Vagina (tissue), 2 donors: ENCODE measurements around the gene TP53RK. TPM values are rescaled to one million over a fixed set of nuclear protein-coding genes. Genes with fewer than 3 reads are reported as not detected.

Experiments used
- DNase-seq, 2 donors: peaks; one replicate each; pipeline ENCODE4 v3.0.0-alpha.2; 2017; ENCODE audit errors: extremely low spot score in 2 of 2
- H3K27ac ChIP-seq: fragments of 200-600 bp; sonication (generic); one replicate; pipeline ENCODE4 v1.5.1; 2019
- H3K27me3 ChIP-seq: fragments of 200-600 bp; sonication (generic); one replicate; pipeline ENCODE4 v1.5.1; 2019
- H3K36me3 ChIP-seq, 2 donors: fragments of 200-600 bp; sonication (generic); one replicate each; pipeline ENCODE4 v1.5.1; 2017 to 2019
- H3K4me1 ChIP-seq: fragments of 200-600 bp; sonication (generic); one replicate; pipeline ENCODE4 v1.5.1; 2019
- H3K4me3 ChIP-seq, 2 donors: fragments of 200-600 bp; sonication (generic); 1 replicate in 1 of 2; 2 replicates in 1 of 2; pipeline ENCODE4 v1.5.1; 2016 to 2019
- H3K9me3 ChIP-seq: fragments of 200-600 bp; sonication (generic); one replicate; pipeline ENCODE4 v1.5.1; 2019
- POLR2A ChIP-seq, 2 donors: fragments of 450-650 bp; IDR thresholded peaks; one replicate each; pipeline ENCODE4 v1.6.1; 2017; ENCODE audit warnings: antibody characterized with exemption in 2 of 2, mild to moderate bottlenecking in 2 of 2, moderate library complexity in 2 of 2
- POLR2AphosphoS5 ChIP-seq, 2 donors: sonication (generic); formaldehyde crosslinking; IDR thresholded peaks; one replicate each; pipeline ENCODE4 v1.9.0; 2017; ENCODE audit warnings: antibody characterized with exemption in 2 of 2, mild to moderate bottlenecking in 2 of 2, low read depth in 1 of 2; ENCODE audit not compliant: insufficient read depth in 1 of 2
- intact Hi-C: fragments of 100-400 bp; cut with DNase I; formaldehyde crosslinking; loops from one replicate; pipeline ENCODE4 v1.15.1; 2023
- total RNA-seq: library from RNA; depleted of rRNA; stranded (reverse); fragments of >200 nt; gene quantifications from one replicate; pipeline ENCODE4 v1.2.3, GENCODE V29; 2016
- TF ChIP-seq, protein P1 (sequence below), 3 experiments: fragments of 450-650 bp in 2 of 3; fragments of 200-600 bp in 1 of 3; sonication (generic) in 1 of 3; IDR thresholded peaks; one replicate each; pipeline ENCODE4 v1.5.1; 2017 to 2019; ENCODE audit warnings: antibody characterized with exemption in 3 of 3, mild to moderate bottlenecking in 2 of 3, moderate library complexity in 2 of 3

The TP53RK gene
- total RNA-seq, 1 donor from 2014 or later: 27.7 TPM

DNA sequence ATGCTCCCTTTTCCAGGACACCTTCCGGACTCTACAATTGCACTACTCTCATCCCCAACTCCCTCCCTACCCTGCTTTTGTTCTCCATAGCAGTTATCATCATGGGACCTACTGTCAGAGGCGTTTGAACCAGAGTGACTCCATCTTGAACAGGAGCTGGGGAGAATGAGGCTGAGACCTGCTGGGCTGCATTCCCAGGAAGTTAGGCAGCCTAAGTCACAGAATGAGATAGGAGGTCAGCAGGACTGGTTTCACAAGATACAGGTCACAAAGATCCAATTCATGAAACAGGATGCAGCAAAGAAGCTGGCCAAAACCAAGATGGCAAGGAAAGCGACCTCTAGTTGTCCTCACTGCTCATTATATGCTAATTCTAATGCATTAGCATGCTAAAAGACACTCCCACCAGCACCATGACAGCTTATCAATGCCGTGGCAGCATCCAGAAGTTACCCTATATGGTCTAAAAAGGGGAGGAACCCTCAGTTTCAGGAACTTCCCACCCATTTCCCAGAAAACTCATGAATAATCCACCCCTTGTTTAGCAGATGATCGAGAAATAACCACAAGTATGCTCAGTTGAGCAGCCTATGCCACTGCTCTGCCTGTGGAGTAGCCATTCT lies 53.6 kb downstream of the TP53RK start:
- TF ChIP-seq POLR2AphosphoS5 (IDR thresholded peaks at IDR 0.05; ENCODE audit: insufficient read depth in 1 of 2, low read depth in 1 of 2): no peak
- TF ChIP-seq, protein P1, sequence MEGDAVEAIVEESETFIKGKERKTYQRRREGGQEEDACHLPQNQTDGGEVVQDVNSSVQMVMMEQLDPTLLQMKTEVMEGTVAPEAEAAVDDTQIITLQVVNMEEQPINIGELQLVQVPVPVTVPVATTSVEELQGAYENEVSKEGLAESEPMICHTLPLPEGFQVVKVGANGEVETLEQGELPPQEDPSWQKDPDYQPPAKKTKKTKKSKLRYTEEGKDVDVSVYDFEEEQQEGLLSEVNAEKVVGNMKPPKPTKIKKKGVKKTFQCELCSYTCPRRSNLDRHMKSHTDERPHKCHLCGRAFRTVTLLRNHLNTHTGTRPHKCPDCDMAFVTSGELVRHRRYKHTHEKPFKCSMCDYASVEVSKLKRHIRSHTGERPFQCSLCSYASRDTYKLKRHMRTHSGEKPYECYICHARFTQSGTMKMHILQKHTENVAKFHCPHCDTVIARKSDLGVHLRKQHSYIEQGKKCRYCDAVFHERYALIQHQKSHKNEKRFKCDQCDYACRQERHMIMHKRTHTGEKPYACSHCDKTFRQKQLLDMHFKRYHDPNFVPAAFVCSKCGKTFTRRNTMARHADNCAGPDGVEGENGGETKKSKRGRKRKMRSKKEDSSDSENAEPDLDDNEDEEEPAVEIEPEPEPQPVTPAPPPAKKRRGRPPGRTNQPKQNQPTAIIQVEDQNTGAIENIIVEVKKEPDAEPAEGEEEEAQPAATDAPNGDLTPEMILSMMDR (IDR thresholded peaks at IDR 0.05): no peak
- TF ChIP-seq POLR2A (IDR thresholded peaks at IDR 0.05): no peak

DNA sequence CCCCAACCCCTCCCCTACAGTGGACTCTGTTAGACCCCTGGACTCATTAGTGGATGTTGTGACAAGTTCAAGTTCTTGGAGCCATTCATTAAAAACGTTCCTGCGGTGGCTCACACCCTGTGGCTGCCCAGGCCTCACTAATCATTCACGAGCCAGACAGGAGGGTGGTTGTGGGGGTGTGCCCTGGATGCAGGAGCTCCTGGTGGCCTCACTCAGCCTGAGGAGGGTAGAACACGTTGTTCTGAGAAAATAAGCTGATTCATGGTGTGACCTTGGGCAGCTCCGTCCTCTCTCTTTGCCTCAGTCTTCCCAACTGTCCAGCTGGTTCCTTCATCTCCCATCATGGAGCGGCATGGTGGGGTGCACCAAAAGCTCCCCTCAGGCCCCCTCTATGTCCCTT lies 54.7 kb downstream of the TP53RK start:
- intact Hi-C loops: no loop called here
- TF ChIP-seq POLR2A (IDR thresholded peaks at IDR 0.05) (no peak), POLR2AphosphoS5 (IDR thresholded peaks at IDR 0.05; ENCODE audit: insufficient read depth in 1 of 2, low read depth in 1 of 2) (no peak)
- TF ChIP-seq, protein P1 (IDR thresholded peaks at IDR 0.05): no peak
- Histone ChIP-seq H3K27ac (no peak overlapping the region), H3K4me1 (no peaks in the 10 kb centered on the region), H3K9me3 (no peaks in the 10 kb centered on the region), H3K27me3 (no peaks in the 10 kb centered on the region), H3K36me3 (no peaks in the 10 kb centered on the region), H3K4me3 (no peak overlapping the region)
- peak in 1 of 2 donors; percentile 58 for DNase-seq

More for the DNA sequence above, 53.6 kb downstream of the TP53RK start:
- peak; percentile 11 to 43 for DNase-seq
- intact Hi-C loops: no loop called here
- no peak overlapping the region for H3K27ac ChIP-seq
- H3K36me3 ChIP-seq: no peaks in the 10 kb centered on the region
- no peaks in the 10 kb centered on the region for H3K9me3 ChIP-seq
- no peaks in the 10 kb centered on the region for H3K27me3 ChIP-seq
- H3K4me1 ChIP-seq: no peaks in the 10 kb centered on the region
- no peak overlapping the region for H3K4me3 ChIP-seq

Other genes with a start within 250 kb of the TP53RK start
- 5.4 TPM for gene ZNF334, start 175.9 kb downstream of the TP53RK start, total RNA-seq
- not detected for gene OCSTAMP, start 138.8 kb downstream of the TP53RK start, total RNA-seq
- 1.2 TPM for gene SLC13A3, start 38.0 kb downstream of the TP53RK start, total RNA-seq
- gene SLC2A10, start 20.2 kb upstream of the TP53RK start, total RNA-seq: 21.6 TPM
- gene EYA2, start 205.4 kb upstream of the TP53RK start, total RNA-seq: 8.1 TPM